ENCODE data around the gene MCUR1. TPM values are rescaled to one million over a fixed set of nuclear protein-coding genes. Genes with fewer than 3 reads are reported as not detected.

The MCUR1 gene
- total and polyA plus RNA-seq, 2 donors (not counting 1 experiment from before 2014, with no cell fraction given): 4.6 to 10.6 TPM

DNA sequence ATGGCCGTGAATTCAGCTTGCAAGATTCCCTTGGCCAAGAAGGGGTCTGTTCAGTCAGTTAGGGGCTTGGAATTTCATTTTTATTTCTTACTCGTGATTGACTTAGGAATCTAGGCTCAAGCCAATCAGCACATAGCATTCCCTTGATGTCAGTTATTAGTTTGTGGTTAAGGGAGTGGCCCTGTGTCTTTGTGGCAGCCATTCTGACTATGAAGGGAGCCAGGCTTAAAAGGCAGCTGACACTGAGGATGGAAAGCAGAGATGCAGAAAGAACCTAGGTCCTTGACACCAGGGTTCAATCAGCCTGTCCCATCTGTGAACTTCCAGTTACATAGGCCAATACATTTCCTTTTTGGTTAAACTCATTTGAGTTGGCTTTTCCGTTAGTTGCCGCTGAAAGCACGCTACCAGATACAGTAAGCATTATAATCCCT is 48.1 kb downstream of the MCUR1 start:
- ChIA-PET POLR2A (no interaction called here), CTCF (interaction anchor here (0.7 to 0.8 kb wide), 2 partner anchors 117 to 431 kb away, joined by 4 to 5 read pairs; no protein-coding TSS in a partner anchor)
- H3K9ac ChIP-seq (ENCODE audit: low read length): no peak overlapping the region
- DNase-seq (no peak), ATAC-seq (ENCODE audit: low read depth) (no peak)
- H3K4me2 ChIP-seq (replicated peaks; ENCODE audit: low read depth, low read length, poor library complexity, severe bottlenecking): no peak overlapping the region
- TF ChIP-seq, protein P1, sequence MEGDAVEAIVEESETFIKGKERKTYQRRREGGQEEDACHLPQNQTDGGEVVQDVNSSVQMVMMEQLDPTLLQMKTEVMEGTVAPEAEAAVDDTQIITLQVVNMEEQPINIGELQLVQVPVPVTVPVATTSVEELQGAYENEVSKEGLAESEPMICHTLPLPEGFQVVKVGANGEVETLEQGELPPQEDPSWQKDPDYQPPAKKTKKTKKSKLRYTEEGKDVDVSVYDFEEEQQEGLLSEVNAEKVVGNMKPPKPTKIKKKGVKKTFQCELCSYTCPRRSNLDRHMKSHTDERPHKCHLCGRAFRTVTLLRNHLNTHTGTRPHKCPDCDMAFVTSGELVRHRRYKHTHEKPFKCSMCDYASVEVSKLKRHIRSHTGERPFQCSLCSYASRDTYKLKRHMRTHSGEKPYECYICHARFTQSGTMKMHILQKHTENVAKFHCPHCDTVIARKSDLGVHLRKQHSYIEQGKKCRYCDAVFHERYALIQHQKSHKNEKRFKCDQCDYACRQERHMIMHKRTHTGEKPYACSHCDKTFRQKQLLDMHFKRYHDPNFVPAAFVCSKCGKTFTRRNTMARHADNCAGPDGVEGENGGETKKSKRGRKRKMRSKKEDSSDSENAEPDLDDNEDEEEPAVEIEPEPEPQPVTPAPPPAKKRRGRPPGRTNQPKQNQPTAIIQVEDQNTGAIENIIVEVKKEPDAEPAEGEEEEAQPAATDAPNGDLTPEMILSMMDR (IDR thresholded peaks at IDR 0.05): no peak
- no peak for TF ChIP-seq EZH2 (IDR thresholded peaks at IDR 0.05; ENCODE audit: borderline replicate concordance, insufficient read depth, low read depth, low read length, poor library complexity, severe bottlenecking)
- Mint-ChIP-seq H3K4me1 (peaks cover 49% of the 10 kb centered on the region), H3K27me3 (peaks cover 6% of the 10 kb centered on the region), H3K4me3 (peak overlapping the region; percentile 18), H3K9me3 (ENCODE audit: insufficient read depth) (no peaks in the 10 kb centered on the region), H3K27ac (no peak overlapping the region)
- no peak overlapping the region for H3K27ac ChIP-seq (ENCODE audit: low read length in 2 of 2)
- peaks cover 24 to 29% of the 10 kb centered on the region in 2 donors for H3K4me1 ChIP-seq (ENCODE audit: control insufficient read depth in 2 of 2, insufficient read depth in 2 of 2, low read length in 2 of 2)
- peaks cover 0 to 15% (median 4%) of the 10 kb centered on the region in 3 donors for H3K9me3 ChIP-seq (ENCODE audit: control extremely low read depth in 1 of 3, control insufficient read depth in 2 of 3, insufficient read depth in 1 of 3, low read length in 2 of 3)
- H3K36me3 ChIP-seq (replicated peaks in 1 of 2; ENCODE audit: control extremely low read depth in 1 of 2, control insufficient read depth in 1 of 2, extremely low read depth in 1 of 2, insufficient read depth in 2 of 2, low read length in 1 of 2): no peaks in the 10 kb centered on the region
- no peak overlapping the region for H3K4me3 ChIP-seq (ENCODE audit: control extremely low read depth in 1 of 5, extremely low read depth in 1 of 5, insufficient read depth in 1 of 5, low read depth in 2 of 5, low read length in 4 of 5)
- H2AFZ ChIP-seq (ENCODE audit: insufficient read depth, low read depth, low read length, poor library complexity, severe bottlenecking): no peak overlapping the region
- WGBS (ENCODE audit: insufficient coverage): no CpG with 5 or more reads among the region's 5 CpGs
- no peaks in the 10 kb centered on the region for H4K20me1 ChIP-seq (ENCODE audit: control insufficient read depth, insufficient read depth, low read length, poor library complexity, severe bottlenecking)
- no peaks in the 10 kb centered on the region for H3K79me2 ChIP-seq (ENCODE audit: control insufficient read depth, insufficient read depth, low read length)
- H3K27me3 ChIP-seq (replicated peaks in 1 of 4; ENCODE audit: control extremely low read depth in 1 of 4, control insufficient read depth in 3 of 4, insufficient read depth in 4 of 4, low read length in 3 of 4): no peaks in the 10 kb centered on the region
- intact Hi-C loops (cut with micrococcal nuclease): loop anchor here (5.0 kb wide), 1 partner anchor 54 kb away; the partner anchor contains the start of gene RANBP9

GRCh38 chr6:13765570-13765969 is 48.8 kb downstream of the MCUR1 start:
- Histone ChIP-seq H2AFZ (ENCODE audit: insufficient read depth, low read depth, low read length, poor library complexity, severe bottlenecking) (no peak overlapping the region), H3K4me2 (replicated peaks; ENCODE audit: low read depth, low read length, poor library complexity, severe bottlenecking) (no peak overlapping the region), H3K79me2 (ENCODE audit: control insufficient read depth, insufficient read depth, low read length) (no peaks in the 10 kb centered on the region), H3K9ac (ENCODE audit: low read length) (no peak overlapping the region), H3K4me3 (ENCODE audit: control extremely low read depth in 1 of 5, extremely low read depth in 1 of 5, insufficient read depth in 1 of 5, low read depth in 2 of 5, low read length in 4 of 5) (no peak overlapping the region), H3K9me3 (ENCODE audit: control extremely low read depth in 1 of 3, control insufficient read depth in 2 of 3, insufficient read depth in 1 of 3, low read length in 2 of 3) (peaks cover 0 to 15% (median 4%) of the 10 kb centered on the region in 3 donors), H4K20me1 (ENCODE audit: control insufficient read depth, insufficient read depth, low read length, poor library complexity, severe bottlenecking) (no peaks in the 10 kb centered on the region), H3K36me3 (replicated peaks in 1 of 2; ENCODE audit: control extremely low read depth in 1 of 2, control insufficient read depth in 1 of 2, extremely low read depth in 1 of 2, insufficient read depth in 2 of 2, low read length in 1 of 2) (no peaks in the 10 kb centered on the region), H3K27ac (ENCODE audit: low read length in 2 of 2) (no peak overlapping the region), H3K27me3 (replicated peaks in 1 of 4; ENCODE audit: control extremely low read depth in 1 of 4, control insufficient read depth in 3 of 4, insufficient read depth in 4 of 4, low read length in 3 of 4) (no peaks in the 10 kb centered on the region), H3K4me1 (ENCODE audit: control insufficient read depth in 2 of 2, insufficient read depth in 2 of 2, low read length in 2 of 2) (peaks cover 24 to 29% of the 10 kb centered on the region in 2 donors)
- H3K4me3 Mint-ChIP-seq: no peak overlapping the region
- ATAC-seq (ENCODE audit: low read depth) (no peak), DNase-seq (no peak)
- ChIA-PET POLR2A (no interaction called here), CTCF (interaction anchor here (0.7 to 0.8 kb wide), 2 partner anchors 117 to 431 kb away, joined by 4 to 5 read pairs; no protein-coding TSS in a partner anchor)
- no peaks in the 10 kb centered on the region for H3K9me3 Mint-ChIP-seq (ENCODE audit: insufficient read depth)
- 96% methylated on average over 6 of the region's 8 CpGs for WGBS (ENCODE audit: insufficient coverage)
- no peak overlapping the region for H3K27ac Mint-ChIP-seq
- peaks cover 6% of the 10 kb centered on the region for H3K27me3 Mint-ChIP-seq
- TF ChIP-seq, protein P1 (IDR thresholded peaks at IDR 0.05): no peak
- no peak for TF ChIP-seq EZH2 (IDR thresholded peaks at IDR 0.05; ENCODE audit: borderline replicate concordance, insufficient read depth, low read depth, low read length, poor library complexity, severe bottlenecking)
- intact Hi-C loops (cut with micrococcal nuclease): loop anchor here (5.0 kb wide), 1 partner anchor 53 kb away; the partner anchor contains the start of gene RANBP9
- peaks cover 49% of the 10 kb centered on the region for H3K4me1 Mint-ChIP-seq
